Measurements from ENCODE around the gene PODXL.

DNA sequence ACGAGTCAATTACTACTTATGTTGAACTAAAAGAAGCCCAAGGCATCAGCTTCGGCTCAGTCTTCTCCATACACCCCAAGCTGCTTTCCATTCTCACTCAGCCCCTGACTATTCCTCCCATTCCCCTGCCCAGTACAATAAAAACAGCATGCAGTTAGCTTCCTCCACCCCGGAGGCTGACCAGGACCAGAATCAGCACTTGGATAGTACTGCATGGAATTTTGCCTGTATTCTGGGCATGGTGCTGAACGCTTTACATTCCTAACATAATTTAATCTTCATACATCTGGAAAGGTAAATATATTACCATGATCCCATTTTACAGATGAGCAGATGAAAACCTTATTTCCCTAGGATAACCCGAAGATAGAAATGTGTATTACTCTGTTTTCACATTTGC, 7.5 kb upstream of the PODXL start:
- TF ChIP-seq CTCF (conservative IDR thresholded peaks at IDR 0.05 in 1 of 2, IDR thresholded peaks at IDR 0.05 in 1 of 2; ENCODE audit: extremely low read depth in 1 of 2, insufficient read depth in 1 of 2, low read depth in 1 of 2, low read length in 2 of 2) (no peak), EZH2 (IDR thresholded peaks at IDR 0.05; ENCODE audit: borderline replicate concordance, low read length) (no peak)

Data from mammary epithelial cell (primary cell).